Mesenteric fat pad (tissue), 1 donor: Measurements from ENCODE around the gene CENPM. TPM values are rescaled to one million over a fixed set of nuclear protein-coding genes. Genes with fewer than 3 reads are reported as not detected.

Source experiments
- DNase-seq: peaks from one replicate; pipeline ENCODE4 v3.0.0-alpha.2; 2020; ENCODE audit warnings: low spot score
- microRNA-seq: library from miRNA; unstranded; fragments of <30 nt; microRNA quantifications from one replicate; pipeline ENCODE4 v1.2.0, GENCODE V29; 2020; ENCODE audit warnings: borderline number of aligned reads
- total RNA-seq: library from RNA; stranded (reverse); fragmentation: NEBNext Ultra II Directional; extraction: Animal tissue kit (Norgen Biotek cat#: 25700); gene quantifications from one replicate; pipeline ENCODE4 v1.2.1, GENCODE V29; 2021
- donor health status: DM: yes; HTN: yes; CAD: no.

CENPM gene
- total RNA-seq, 1 donor from 2014 or later: not detected

DNA sequence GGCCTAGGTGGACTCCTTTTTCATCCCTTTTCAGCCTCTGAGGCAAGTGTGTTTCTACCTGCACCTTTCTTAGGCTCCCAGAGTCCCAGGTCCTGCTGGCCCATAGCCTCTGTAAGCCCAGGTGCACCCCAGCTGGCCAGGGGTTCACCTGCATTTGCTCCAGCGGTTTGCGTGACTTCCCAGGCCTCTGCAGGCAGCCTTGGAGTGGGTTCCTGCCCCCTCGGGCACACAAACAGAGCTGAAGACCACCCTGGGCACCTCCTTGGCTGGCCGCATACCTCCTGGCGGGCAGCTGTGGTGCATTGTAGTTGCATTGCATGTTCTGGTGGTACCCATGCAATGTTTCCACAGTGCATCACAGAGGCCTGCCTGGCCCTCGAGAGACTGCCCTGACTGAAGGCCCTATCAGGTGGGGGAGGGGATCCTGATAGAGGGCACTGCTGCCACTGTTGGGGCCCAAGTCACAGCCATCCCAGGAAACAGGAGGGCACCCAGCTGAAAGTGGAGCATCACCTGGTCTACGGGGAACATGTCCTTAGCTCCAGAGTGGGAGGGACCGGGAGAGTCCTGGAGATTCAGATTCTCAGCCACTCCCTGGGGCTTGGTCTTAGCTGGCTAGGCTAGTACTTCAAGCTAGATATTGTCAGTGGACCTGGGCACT is 46.2 kb downstream of the CENPM start:
- no peak for DNase-seq

DNA sequence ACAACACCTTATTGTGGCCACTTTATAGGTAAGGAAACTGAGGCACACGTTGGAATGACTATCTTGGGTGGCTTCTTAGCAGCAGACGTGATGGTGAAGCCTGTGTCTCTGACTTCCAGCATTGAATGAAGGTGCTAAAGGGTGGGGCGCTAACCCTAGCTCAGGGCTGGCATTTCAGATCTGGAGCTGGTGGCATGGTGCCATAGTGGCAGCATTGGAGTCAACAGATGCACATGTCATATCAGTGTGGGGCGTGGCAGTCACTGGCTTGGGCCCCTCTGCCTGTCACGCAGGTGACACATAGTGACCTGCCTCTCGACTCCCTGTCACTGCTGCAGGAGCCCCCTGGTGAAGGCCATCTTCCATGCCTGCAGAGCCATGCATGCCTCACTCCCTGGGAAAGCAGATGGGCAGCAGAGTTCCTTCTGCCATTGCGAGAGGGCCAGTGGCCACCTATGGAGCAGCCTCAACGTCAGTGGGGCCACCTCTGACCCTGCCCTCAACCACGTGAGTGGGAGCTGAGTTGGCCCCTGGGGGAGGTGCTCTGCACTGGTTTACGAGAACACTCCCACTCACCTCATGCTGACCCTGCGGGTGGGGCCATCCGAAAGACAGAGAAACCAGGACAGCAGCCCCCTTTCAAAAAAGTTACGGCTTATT is 46.8 kb downstream of the CENPM start:
- DNase-seq: no peak

DNA sequence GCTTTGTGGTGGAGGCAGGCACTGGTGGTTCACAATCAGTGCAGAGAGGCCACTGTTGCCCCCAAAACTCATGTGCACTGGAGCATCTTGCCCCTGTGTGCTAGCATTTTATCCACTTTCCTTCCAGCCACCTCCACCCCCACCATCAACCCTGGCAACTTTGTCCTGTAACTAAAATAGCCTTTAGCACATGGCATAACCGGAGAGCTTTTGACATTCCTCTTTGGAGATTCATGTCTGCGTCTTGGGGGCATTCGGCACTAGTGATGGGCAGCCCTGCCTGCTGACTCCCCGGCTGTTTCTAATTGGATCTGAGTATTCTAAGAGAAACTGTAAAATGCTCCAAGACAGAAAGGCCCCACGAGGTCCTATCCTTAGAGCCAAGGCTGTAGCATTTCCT is 47.8 kb downstream of the CENPM start:
- no peak for DNase-seq

DNA sequence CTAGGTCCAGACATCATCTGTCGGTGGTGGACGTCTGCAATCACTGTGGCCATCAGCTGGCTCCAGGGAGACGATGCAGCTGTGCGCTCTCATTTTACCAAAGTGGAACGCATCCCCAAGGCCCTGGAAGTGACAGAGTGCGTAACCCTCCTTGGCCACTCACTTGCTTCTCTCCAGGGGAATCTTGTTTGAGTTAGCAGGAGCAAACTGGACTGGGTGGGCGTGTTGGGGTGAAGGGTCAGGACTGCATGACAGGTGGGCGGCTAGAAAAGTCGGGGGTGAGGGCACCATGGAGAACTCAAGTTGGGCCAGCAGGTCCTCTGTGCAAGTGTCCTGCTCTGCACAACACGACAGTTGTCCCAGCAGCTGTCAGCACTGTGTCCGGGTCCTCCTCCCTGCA is 48.3 kb downstream of the CENPM start:
- no peak for DNase-seq

DNA sequence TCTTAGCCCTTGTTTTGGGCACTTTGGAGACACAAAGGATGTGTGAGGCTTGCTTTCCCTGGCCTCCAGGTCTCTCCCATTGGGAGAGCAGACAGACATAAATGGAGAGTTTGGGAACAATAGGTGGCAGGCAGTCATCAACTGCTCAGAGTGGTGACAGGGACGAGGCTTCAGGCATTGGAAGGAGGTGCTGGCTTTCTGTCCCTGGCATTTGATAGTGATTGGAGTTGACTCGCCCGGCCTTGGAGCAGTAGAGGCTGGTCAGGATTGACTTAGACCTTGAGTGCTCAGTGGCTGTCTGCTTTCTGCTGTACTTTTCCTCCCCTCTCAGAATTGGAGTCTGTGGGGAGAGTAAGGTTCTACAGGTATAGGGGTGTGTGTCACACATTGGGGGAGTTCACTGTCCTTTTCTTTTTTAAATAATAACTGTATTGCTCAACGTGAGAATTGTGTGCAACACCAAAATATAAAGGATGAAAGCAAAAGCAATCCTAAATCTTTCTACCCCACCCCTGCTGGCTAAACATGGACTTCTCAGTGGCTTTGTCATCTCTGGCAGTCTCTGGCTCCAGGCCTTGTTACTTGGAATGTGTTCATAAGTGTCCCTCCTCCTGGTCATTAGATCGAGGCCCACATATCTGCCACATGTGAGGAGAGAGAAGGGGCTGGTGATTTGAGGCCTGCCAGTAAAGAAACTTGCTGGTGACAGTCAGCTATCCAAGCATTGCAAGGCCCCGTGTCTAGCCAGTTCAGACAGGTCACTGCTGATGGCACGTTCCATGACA is 53.2 kb downstream of the CENPM start:
- DNase-seq: no peak

DNA sequence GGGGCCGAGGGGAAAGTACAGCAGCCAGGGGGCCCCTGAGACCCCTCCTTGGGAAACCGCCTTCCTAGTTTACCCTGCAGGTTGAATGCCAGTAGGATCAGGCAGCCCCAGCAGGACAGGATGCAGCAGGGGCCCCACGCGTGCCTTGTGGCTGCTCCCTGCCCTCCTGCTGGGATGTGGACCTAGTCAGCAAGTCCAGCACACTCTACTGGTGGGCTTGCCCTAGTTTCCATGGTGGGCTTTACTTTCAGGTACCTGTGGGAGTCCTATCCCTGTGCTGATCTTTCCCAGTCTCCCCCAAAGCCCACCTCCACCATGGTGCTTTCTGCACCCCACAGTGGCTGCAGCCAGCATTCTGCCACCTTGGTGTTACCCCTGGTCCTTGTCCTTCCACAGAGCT is 54.2 kb downstream of the CENPM start:
- no peak for DNase-seq

DNA sequence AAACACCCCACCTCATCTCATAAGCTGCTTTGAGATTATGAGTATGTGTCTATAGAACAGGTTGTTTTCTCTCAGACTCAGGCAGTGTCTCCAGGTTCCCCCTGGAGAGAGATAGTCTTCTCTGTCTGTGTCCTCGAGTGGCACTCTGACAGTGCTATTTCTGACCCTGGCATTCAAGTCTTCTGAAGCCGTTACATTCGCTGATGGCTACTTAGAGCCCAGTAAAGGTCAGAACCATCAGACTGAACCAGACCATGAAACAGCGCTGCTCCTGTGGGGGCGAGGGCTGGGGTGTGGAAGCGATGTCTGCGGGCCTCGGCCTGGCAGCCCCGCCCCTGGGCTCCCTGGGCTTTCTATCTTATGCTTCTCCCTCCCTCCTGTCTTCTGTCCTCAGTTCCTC is 55.5 kb downstream of the CENPM start:
- DNase-seq: no peak

Small RNAs within 50 kb of the gene (microRNA-seq; reads per million reads assigned to microRNA genes)
- 16.0 reads per million, percentile 14 among the genes with 10 or more reads in this experiment for gene MIR33A

Other genes with a start within 250 kb of the CENPM start
- 2.2 TPM for gene MEI1, start 247.6 kb downstream of the CENPM start, total RNA-seq
- 4.1 TPM for gene CCDC134, start 146.5 kb downstream of the CENPM start, total RNA-seq
- 35.9 TPM for gene SREBF2, start 114.0 kb downstream of the CENPM start, total RNA-seq
- not detected for gene SHISA8, start 32.1 kb downstream of the CENPM start, total RNA-seq
- gene TNFRSF13C, start 20.3 kb downstream of the CENPM start, total RNA-seq: 0.19 TPM
- gene SEPTIN3, start 22.3 kb upstream of the CENPM start, total RNA-seq: 0.55 TPM
- gene WBP2NL, start 51.6 kb upstream of the CENPM start, total RNA-seq: 0.61 TPM
- 25.8 TPM for gene NAGA, start 123.7 kb upstream of the CENPM start, total RNA-seq
- gene PHETA2, start 127.1 kb upstream of the CENPM start, total RNA-seq: 11.0 TPM
- gene SMDT1, start 132.5 kb upstream of the CENPM start, total RNA-seq: 69.3 TPM
- 55.8 TPM for gene NDUFA6, start 143.6 kb upstream of the CENPM start, total RNA-seq
- 0.26 TPM for gene CYP2D6, start 183.7 kb upstream of the CENPM start, total RNA-seq